ENCODE data around the gene NMNAT3.

The NMNAT3 gene

GRCh38 chr3:139664958-139665357 lies 12.8 kb downstream of the NMNAT3 start:
- Histone ChIP-seq H3K27me3 (ENCODE audit: insufficient read depth, insufficient read length) (no peaks in the 10 kb centered on the region), H3K4me3 (ENCODE audit: insufficient read length, low read depth) (no peak overlapping the region), H3K4me1 (ENCODE audit: insufficient read depth, insufficient read length) (no peaks in the 10 kb centered on the region), H3K9ac (ENCODE audit: insufficient read length, low read depth) (no peak overlapping the region), H3K36me3 (ENCODE audit: insufficient read depth, insufficient read length, low read length) (no peaks in the 10 kb centered on the region), H3K9me3 (ENCODE audit: insufficient read depth, low read length) (no peaks in the 10 kb centered on the region)
- TF ChIP-seq ZNF274 (IDR thresholded peaks at IDR 0.05; ENCODE audit: low read depth, low read length) (no peak), SUZ12 (IDR thresholded peaks at IDR 0.05; ENCODE audit: extremely low read depth, insufficient read depth, insufficient read length) (no peak), YY1 (IDR thresholded peaks at IDR 0.05; ENCODE audit: insufficient read depth, insufficient read length) (no peak)
- no peak for DNase-seq (ENCODE audit: low read depth, low spot score)

- DNase-seq (ENCODE audit: low read depth, low spot score): no peak
- H3K9me3 ChIP-seq (ENCODE audit: insufficient read depth, low read length): no peaks in the 10 kb centered on the region
- no peaks in the 10 kb centered on the region for H3K36me3 ChIP-seq (ENCODE audit: insufficient read depth, insufficient read length, low read length)
- no peaks in the 10 kb centered on the region for H3K27me3 ChIP-seq (ENCODE audit: insufficient read depth, insufficient read length)
- no peak overlapping the region for H3K9ac ChIP-seq (ENCODE audit: insufficient read length, low read depth)
- TF ChIP-seq YY1 (IDR thresholded peaks at IDR 0.05; ENCODE audit: insufficient read depth, insufficient read length) (no peak), ZNF274 (IDR thresholded peaks at IDR 0.05; ENCODE audit: low read depth, low read length) (no peak), SUZ12 (IDR thresholded peaks at IDR 0.05; ENCODE audit: extremely low read depth, insufficient read depth, insufficient read length) (no peak)
- H3K4me3 ChIP-seq (ENCODE audit: insufficient read length, low read depth): no peak overlapping the region
- no peaks in the 10 kb centered on the region for H3K4me1 ChIP-seq (ENCODE audit: insufficient read depth, insufficient read length)
Observed at GRCh38 chr3:139660269-139660668, 17.5 kb downstream of the NMNAT3 start.

- H3K36me3 ChIP-seq (ENCODE audit: insufficient read depth, insufficient read length, low read length): no peaks in the 10 kb centered on the region
- TF ChIP-seq SUZ12 (IDR thresholded peaks at IDR 0.05; ENCODE audit: extremely low read depth, insufficient read depth, insufficient read length): no peak
- TF ChIP-seq YY1 (IDR thresholded peaks at IDR 0.05; ENCODE audit: insufficient read depth, insufficient read length): no peak
- no peak for TF ChIP-seq ZNF274 (IDR thresholded peaks at IDR 0.05; ENCODE audit: low read depth, low read length)
- H3K9me3 ChIP-seq (ENCODE audit: insufficient read depth, low read length): no peaks in the 10 kb centered on the region
- no peaks in the 10 kb centered on the region for H3K27me3 ChIP-seq (ENCODE audit: insufficient read depth, insufficient read length)
- H3K4me3 ChIP-seq (ENCODE audit: insufficient read length, low read depth): no peak overlapping the region
- H3K4me1 ChIP-seq (ENCODE audit: insufficient read depth, insufficient read length): peaks cover 4% of the 10 kb centered on the region
- no peak overlapping the region for H3K9ac ChIP-seq (ENCODE audit: insufficient read length, low read depth)
- no peak for DNase-seq (ENCODE audit: low read depth, low spot score)
Observed at GRCh38 chr3:139659511-139659910, 18.3 kb downstream of the NMNAT3 start.

- Histone ChIP-seq H3K27me3 (ENCODE audit: insufficient read depth, insufficient read length) (no peaks in the 10 kb centered on the region), H3K36me3 (ENCODE audit: insufficient read depth, insufficient read length, low read length) (no peaks in the 10 kb centered on the region), H3K4me3 (ENCODE audit: insufficient read length, low read depth) (no peak overlapping the region), H3K9me3 (ENCODE audit: insufficient read depth, low read length) (no peaks in the 10 kb centered on the region), H3K4me1 (ENCODE audit: insufficient read depth, insufficient read length) (peaks cover 6% of the 10 kb centered on the region), H3K9ac (ENCODE audit: insufficient read length, low read depth) (no peak overlapping the region)
- TF ChIP-seq ZNF274 (IDR thresholded peaks at IDR 0.05; ENCODE audit: low read depth, low read length) (no peak), SUZ12 (IDR thresholded peaks at IDR 0.05; ENCODE audit: extremely low read depth, insufficient read depth, insufficient read length) (no peak), YY1 (IDR thresholded peaks at IDR 0.05; ENCODE audit: insufficient read depth, insufficient read length) (no peak)
- DNase-seq (ENCODE audit: low read depth, low spot score): no peak
Observed at GRCh38 chr3:139657936-139658335, 19.8 kb downstream of the NMNAT3 start.

GRCh38 chr3:139657434-139657833 lies 20.3 kb downstream of the NMNAT3 start:
- Histone ChIP-seq H3K4me3 (ENCODE audit: insufficient read length, low read depth) (no peak overlapping the region), H3K36me3 (ENCODE audit: insufficient read depth, insufficient read length, low read length) (no peaks in the 10 kb centered on the region), H3K9me3 (ENCODE audit: insufficient read depth, low read length) (no peaks in the 10 kb centered on the region), H3K4me1 (ENCODE audit: insufficient read depth, insufficient read length) (peaks cover 6% of the 10 kb centered on the region), H3K9ac (ENCODE audit: insufficient read length, low read depth) (no peak overlapping the region), H3K27me3 (ENCODE audit: insufficient read depth, insufficient read length) (no peaks in the 10 kb centered on the region)
- DNase-seq (ENCODE audit: low read depth, low spot score): no peak
- TF ChIP-seq YY1 (IDR thresholded peaks at IDR 0.05; ENCODE audit: insufficient read depth, insufficient read length): no peak
- TF ChIP-seq ZNF274 (IDR thresholded peaks at IDR 0.05; ENCODE audit: low read depth, low read length): no peak
- TF ChIP-seq SUZ12 (IDR thresholded peaks at IDR 0.05; ENCODE audit: extremely low read depth, insufficient read depth, insufficient read length): no peak

- Histone ChIP-seq H3K9me3 (ENCODE audit: insufficient read depth, low read length) (no peaks in the 10 kb centered on the region), H3K4me3 (ENCODE audit: insufficient read length, low read depth) (no peak overlapping the region), H3K27me3 (ENCODE audit: insufficient read depth, insufficient read length) (no peaks in the 10 kb centered on the region), H3K4me1 (ENCODE audit: insufficient read depth, insufficient read length) (peaks cover 6% of the 10 kb centered on the region), H3K36me3 (ENCODE audit: insufficient read depth, insufficient read length, low read length) (no peaks in the 10 kb centered on the region), H3K9ac (ENCODE audit: insufficient read length, low read depth) (no peak overlapping the region)
- TF ChIP-seq SUZ12 (IDR thresholded peaks at IDR 0.05; ENCODE audit: extremely low read depth, insufficient read depth, insufficient read length): no peak
- TF ChIP-seq YY1 (IDR thresholded peaks at IDR 0.05; ENCODE audit: insufficient read depth, insufficient read length): no peak
- no peak for DNase-seq (ENCODE audit: low read depth, low spot score)
Observed at GRCh38 chr3:139655909-139656595, 21.7 kb downstream of the NMNAT3 start.

- Histone ChIP-seq H3K36me3 (ENCODE audit: insufficient read depth, insufficient read length, low read length) (no peaks in the 10 kb centered on the region), H3K9ac (ENCODE audit: insufficient read length, low read depth) (no peak overlapping the region), H3K4me3 (ENCODE audit: insufficient read length, low read depth) (no peak overlapping the region), H3K27me3 (ENCODE audit: insufficient read depth, insufficient read length) (no peaks in the 10 kb centered on the region), H3K9me3 (ENCODE audit: insufficient read depth, low read length) (no peaks in the 10 kb centered on the region), H3K4me1 (ENCODE audit: insufficient read depth, insufficient read length) (peaks cover 6% of the 10 kb centered on the region)
- DNase-seq (ENCODE audit: low read depth, low spot score): no peak
- TF ChIP-seq YY1 (IDR thresholded peaks at IDR 0.05; ENCODE audit: insufficient read depth, insufficient read length) (no peak), ZNF274 (IDR thresholded peaks at IDR 0.05; ENCODE audit: low read depth, low read length) (no peak), SUZ12 (IDR thresholded peaks at IDR 0.05; ENCODE audit: extremely low read depth, insufficient read depth, insufficient read length) (no peak)
Observed at GRCh38 chr3:139654637-139655365, 23.0 kb downstream of the NMNAT3 start.
